ENCODE results near the gene ZNF343.

The ZNF343 gene

DNA sequence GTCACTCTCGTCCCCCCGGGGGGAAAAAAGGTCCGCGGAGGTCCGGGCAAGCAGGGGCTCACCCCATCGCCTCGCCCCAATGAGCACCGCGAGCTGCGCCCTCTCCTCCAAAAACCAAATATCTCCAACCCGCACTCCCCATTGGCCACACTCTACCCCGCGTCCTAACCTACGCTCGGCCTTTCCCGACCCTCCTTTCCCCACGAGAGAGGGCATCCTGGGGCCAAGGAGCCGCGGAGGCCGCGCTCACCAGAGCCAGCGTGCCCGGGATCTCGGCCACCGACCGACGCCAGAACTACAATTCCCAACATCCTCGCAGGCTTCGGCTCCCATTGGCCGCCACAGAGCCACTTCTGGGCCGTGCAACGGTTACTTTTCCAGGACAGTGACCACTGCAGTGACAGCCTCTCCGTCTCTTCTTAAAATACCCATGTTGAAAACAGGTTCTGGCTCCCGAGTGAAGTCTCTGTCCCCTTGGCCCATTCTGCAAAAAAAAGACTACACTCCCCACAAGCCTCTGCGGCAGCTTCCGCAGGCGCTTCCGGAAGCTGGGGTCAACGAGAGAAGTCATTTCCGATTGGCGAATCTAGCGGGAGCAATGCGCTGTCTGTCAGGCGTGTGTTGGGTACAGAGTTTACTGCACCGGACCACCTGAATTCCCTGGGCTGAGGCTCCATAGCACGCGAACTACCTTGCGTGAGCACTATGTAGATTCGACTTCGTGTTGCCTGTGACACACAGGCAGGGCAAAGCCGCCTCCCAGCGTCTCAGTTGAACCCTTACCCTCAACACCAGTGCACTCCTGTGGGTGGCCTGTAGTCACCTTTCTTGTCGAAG lies at the start of gene ZNF343:
ZNF343 (minus strand) TSS at position 285 of the 837 bp plus-strand sequence. CDS start 15,020 bp downstream, outside the sequence.
- no peaks in the 10 kb centered on the region for H3K4me1 ChIP-seq (ENCODE audit: control insufficient read depth, insufficient read depth, low read length)
- H3K27me3 ChIP-seq (ENCODE audit: control insufficient read depth, insufficient read depth, low read length), result peaks cover 60% of the 10 kb centered on the region
- no peaks in the 10 kb centered on the region for H3K36me3 ChIP-seq (ENCODE audit: control insufficient read depth, insufficient read depth, low read length)
- peak within 1 kb of the TSS; percentile 70 for H3K4me3 ChIP-seq (ENCODE audit: low read depth, low read length)
- H3K9me3 ChIP-seq (ENCODE audit: control insufficient read depth, insufficient read depth, low read length), result no peaks in the 10 kb centered on the region
- H3K9ac ChIP-seq (ENCODE audit: low read depth, low read length), result peak within 1 kb of the TSS; percentile 66

DNA sequence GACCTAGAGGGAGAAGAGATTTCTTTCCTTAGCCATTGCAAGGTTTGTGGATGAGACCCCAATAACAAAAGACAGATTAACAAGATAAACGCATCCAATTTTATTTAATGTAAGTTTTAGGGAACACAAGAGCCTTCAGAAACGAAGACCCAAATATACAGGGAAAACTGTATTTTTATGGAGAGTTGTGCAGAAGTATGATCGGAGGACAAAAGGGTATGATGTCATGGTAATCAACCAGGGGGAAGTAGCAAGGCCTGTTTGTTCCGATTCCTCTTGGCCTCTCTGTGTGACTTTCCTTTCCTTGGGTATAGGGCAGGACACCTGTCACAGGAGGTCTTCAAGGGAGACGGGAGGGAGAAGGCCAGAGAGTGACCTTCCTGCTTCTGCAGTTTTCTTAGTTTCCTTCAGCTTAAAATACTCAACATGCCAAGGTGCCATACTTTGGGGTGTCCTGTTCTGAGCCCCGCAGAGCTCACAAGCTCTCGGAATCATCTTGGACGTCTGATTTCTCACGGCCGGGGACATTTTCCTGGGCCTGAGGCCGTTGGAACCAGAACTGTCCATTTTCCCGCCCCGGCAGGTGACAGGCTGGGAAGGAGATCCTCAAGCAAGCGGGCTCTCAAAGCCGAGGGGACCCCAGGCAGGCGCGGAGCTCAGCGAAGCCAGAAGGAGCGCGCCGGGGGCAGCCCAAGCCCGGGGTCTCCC lies 49.3 kb upstream of the ZNF343 start:
- no peaks in the 10 kb centered on the region for H3K36me3 ChIP-seq (ENCODE audit: control insufficient read depth, insufficient read depth, low read length)

DNA sequence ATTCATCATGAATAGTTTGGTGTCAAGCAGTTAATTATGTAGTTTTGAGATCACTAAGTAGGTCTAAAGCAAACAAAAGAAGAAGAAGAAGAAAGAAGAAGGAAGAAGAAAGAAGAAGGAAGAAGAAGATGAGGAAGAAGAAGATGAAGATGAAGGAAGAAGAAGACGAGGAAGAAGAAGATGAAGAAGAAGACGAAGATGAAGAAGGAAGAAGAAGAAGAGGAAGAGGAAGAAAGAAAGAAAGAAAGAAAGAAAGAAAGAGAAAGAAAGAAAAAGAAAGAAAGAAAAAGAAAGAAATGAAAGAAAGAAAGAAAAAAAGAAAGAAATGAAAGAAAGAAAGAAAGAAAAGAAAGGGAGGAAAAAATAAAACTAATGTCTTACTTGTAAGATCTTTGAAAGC lies 36.9 kb upstream of the ZNF343 start:
- Histone ChIP-seq H3K4me1 (ENCODE audit: control insufficient read depth, insufficient read depth, low read length) (no peaks in the 10 kb centered on the region), H3K36me3 (ENCODE audit: control insufficient read depth, insufficient read depth, low read length) (no peaks in the 10 kb centered on the region), H3K9ac (ENCODE audit: low read depth, low read length) (no peak overlapping the region), H3K4me3 (ENCODE audit: low read depth, low read length) (no peak overlapping the region), H3K9me3 (ENCODE audit: control insufficient read depth, insufficient read depth, low read length) (no peaks in the 10 kb centered on the region), H3K27me3 (ENCODE audit: control insufficient read depth, insufficient read depth, low read length) (peaks cover 4% of the 10 kb centered on the region)

More for the DNA sequence above, 49.3 kb upstream of the ZNF343 start:
- H3K27me3 ChIP-seq (ENCODE audit: control insufficient read depth, insufficient read depth, low read length), result peaks cover 48% of the 10 kb centered on the region
- peak overlapping the region; percentile 70 for H3K4me3 ChIP-seq (ENCODE audit: low read depth, low read length)
- H3K9me3 ChIP-seq (ENCODE audit: control insufficient read depth, insufficient read depth, low read length), result no peaks in the 10 kb centered on the region
- peaks cover 2% of the 10 kb centered on the region for H3K4me1 ChIP-seq (ENCODE audit: control insufficient read depth, insufficient read depth, low read length)
- peak overlapping the region; percentile 60 for H3K9ac ChIP-seq (ENCODE audit: low read depth, low read length)

DNA sequence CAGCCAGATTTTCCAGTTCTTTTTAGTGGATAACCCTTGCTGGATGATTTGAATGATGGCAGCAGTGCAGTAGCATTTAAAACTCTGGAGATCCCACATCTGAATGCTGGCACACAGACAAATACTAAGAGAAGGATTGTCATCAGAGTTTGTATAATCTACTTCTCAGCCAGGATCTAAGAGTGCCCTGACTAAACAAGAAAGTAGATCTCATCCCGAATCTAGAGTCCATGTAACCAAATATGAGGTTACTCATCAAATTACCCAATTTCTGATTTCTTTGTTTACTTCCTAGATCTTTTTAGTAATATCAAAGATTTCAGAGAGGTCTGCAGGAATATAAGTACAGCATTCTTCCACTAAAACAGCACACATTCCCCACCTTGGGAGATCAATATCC lies 35.5 kb upstream of the ZNF343 start:
- peaks cover 4% of the 10 kb centered on the region for H3K27me3 ChIP-seq (ENCODE audit: control insufficient read depth, insufficient read depth, low read length)

DNA sequence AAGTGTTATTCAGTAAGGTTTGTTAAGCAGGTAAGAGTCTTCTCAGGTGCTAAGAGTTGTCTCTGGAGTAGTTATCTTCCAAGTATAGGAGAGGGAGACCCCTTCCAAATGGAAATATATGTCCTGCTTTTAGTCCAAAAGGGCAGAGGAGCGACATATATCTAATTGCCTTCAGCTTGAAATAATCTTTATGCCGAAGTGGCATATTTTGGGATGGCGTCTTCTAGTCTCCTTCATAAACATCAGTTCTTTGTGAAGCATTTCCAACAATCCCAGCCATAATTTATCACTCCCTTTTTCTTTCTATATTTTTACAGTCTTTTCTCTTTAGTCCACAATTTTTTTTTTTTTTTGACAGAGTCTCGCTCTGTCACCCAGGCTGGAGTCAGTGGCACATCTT lies 33.6 kb upstream of the ZNF343 start:
- no peaks in the 10 kb centered on the region for H3K36me3 ChIP-seq (ENCODE audit: control insufficient read depth, insufficient read depth, low read length)
- H3K9ac ChIP-seq (ENCODE audit: low read depth, low read length), result no peak overlapping the region
- peaks cover 4% of the 10 kb centered on the region for H3K27me3 ChIP-seq (ENCODE audit: control insufficient read depth, insufficient read depth, low read length)
- H3K4me3 ChIP-seq (ENCODE audit: low read depth, low read length), result no peak overlapping the region
- no peaks in the 10 kb centered on the region for H3K9me3 ChIP-seq (ENCODE audit: control insufficient read depth, insufficient read depth, low read length)
- no peaks in the 10 kb centered on the region for H3K4me1 ChIP-seq (ENCODE audit: control insufficient read depth, insufficient read depth, low read length)

More for the DNA sequence above, 35.5 kb upstream of the ZNF343 start:
- no peak overlapping the region for H3K4me3 ChIP-seq (ENCODE audit: low read depth, low read length)
- H3K36me3 ChIP-seq (ENCODE audit: control insufficient read depth, insufficient read depth, low read length), result no peaks in the 10 kb centered on the region
- no peak overlapping the region for H3K9ac ChIP-seq (ENCODE audit: low read depth, low read length)
- no peaks in the 10 kb centered on the region for H3K4me1 ChIP-seq (ENCODE audit: control insufficient read depth, insufficient read depth, low read length)
- H3K9me3 ChIP-seq (ENCODE audit: control insufficient read depth, insufficient read depth, low read length), result no peaks in the 10 kb centered on the region

DNA sequence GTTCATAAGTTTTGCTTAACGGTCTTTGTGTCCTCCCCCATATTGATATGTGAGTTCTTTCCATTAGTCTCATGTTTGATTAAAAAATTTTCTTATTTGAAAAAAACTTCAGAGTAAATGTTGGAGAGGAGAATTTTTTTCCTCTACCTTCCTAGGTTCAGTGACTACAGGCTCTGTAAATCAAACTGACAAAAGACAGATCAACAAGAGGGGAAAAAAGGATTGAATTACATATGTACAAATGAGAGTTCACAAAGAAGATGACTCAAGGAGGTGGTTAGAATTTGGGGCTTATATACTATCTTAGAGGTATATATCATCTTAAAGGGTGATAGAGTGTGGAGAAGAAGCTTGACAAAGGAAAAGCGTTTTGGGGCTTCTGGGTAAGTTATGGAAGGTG lies 33.2 kb upstream of the ZNF343 start:
- no peaks in the 10 kb centered on the region for H3K9me3 ChIP-seq (ENCODE audit: control insufficient read depth, insufficient read depth, low read length)
- H3K4me1 ChIP-seq (ENCODE audit: control insufficient read depth, insufficient read depth, low read length), result no peaks in the 10 kb centered on the region
- peaks cover 4% of the 10 kb centered on the region for H3K27me3 ChIP-seq (ENCODE audit: control insufficient read depth, insufficient read depth, low read length)
- no peak overlapping the region for H3K9ac ChIP-seq (ENCODE audit: low read depth, low read length)
- H3K4me3 ChIP-seq (ENCODE audit: low read depth, low read length), result no peak overlapping the region
- no peaks in the 10 kb centered on the region for H3K36me3 ChIP-seq (ENCODE audit: control insufficient read depth, insufficient read depth, low read length)

DNA sequence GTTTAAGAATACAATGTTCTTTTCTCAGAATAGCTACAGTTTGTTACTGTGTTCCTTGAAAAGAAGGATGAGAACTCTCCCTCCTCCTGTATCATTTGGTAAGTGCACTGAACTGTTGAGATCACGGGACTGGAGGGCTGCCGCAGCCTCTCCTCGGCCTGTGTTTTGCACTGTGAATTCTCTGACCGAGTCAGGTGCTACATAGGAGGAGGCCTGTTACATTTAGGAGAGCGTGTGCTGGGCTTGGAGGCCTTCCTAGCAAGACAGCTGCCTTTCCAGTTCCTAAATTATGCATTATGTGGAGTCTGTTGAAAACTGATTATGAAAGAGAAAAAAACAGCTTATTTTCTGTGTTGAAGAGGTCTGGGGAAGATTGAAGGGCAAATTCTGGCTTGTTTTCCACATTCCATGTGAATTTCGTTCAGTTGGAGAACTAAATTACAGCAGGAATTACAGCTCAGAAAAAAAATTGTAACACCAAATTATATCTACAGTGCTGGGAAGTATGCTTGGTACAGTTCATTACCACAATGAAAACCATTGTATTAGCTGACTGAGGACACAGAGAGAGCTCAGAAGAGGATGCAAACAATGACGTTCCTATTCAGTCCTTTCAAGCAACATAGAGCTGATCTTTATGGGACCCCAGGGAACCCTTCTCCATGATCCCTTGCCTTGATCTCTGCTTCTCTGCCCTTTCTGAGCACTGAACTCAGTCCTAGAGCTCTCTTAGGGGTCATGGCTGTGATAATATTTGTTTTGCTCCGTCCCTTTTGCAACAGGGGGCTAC lies 30.4 kb upstream of the ZNF343 start:
- H3K36me3 ChIP-seq (ENCODE audit: control insufficient read depth, insufficient read depth, low read length), result no peaks in the 10 kb centered on the region
- H3K9me3 ChIP-seq (ENCODE audit: control insufficient read depth, insufficient read depth, low read length), result no peaks in the 10 kb centered on the region
- H3K9ac ChIP-seq (ENCODE audit: low read depth, low read length), result no peak overlapping the region
- no peaks in the 10 kb centered on the region for H3K27me3 ChIP-seq (ENCODE audit: control insufficient read depth, insufficient read depth, low read length)
- no peak overlapping the region for H3K4me3 ChIP-seq (ENCODE audit: low read depth, low read length)
- H3K4me1 ChIP-seq (ENCODE audit: control insufficient read depth, insufficient read depth, low read length), result peaks cover 2% of the 10 kb centered on the region

DNA sequence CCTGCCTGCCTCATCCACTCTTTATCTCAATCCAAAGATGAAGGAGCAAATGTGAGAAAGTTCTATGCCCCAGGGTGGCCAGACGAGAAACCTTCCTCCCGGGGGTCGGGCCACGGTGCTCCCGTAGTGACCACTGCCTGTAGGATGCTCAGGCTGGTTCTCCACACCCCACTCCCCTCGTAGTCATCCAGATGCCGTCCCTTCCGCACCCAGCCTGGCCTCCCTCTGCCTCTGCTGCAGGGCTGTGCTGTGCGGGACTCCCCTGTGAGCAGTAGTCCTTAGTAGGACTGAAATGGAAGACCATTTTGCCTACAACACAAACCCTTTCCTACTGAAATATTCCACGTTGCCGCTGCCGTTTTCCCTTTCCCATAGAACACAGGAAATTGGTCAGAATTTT lies 29.6 kb upstream of the ZNF343 start:
- H3K36me3 ChIP-seq (ENCODE audit: control insufficient read depth, insufficient read depth, low read length), result no peaks in the 10 kb centered on the region
- H3K9ac ChIP-seq (ENCODE audit: low read depth, low read length), result no peak overlapping the region
- peaks cover 2% of the 10 kb centered on the region for H3K4me1 ChIP-seq (ENCODE audit: control insufficient read depth, insufficient read depth, low read length)
- H3K9me3 ChIP-seq (ENCODE audit: control insufficient read depth, insufficient read depth, low read length), result no peaks in the 10 kb centered on the region
- peaks cover 4% of the 10 kb centered on the region for H3K27me3 ChIP-seq (ENCODE audit: control insufficient read depth, insufficient read depth, low read length)
- no peak overlapping the region for H3K4me3 ChIP-seq (ENCODE audit: low read depth, low read length)

DNA sequence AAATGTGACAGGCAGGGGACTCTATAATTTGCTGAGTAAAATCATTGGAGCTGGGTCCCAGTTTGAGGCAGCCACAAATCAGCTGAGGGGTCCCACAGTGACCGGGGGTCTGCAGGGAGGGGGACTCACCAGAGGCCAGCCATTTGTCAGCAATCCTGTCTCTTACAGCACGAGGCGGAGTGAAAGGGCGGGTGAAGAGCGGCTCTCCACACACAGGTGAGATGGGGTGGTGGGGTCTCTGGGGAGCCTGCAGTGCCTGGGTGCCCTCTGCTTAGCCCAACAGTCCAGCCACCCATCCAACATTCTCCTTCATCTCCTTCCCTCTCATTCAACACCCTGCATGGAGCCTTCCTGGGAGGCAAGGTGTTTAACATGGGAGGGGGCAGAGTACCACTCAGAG lies 28.4 kb upstream of the ZNF343 start:
- H3K9me3 ChIP-seq (ENCODE audit: control insufficient read depth, insufficient read depth, low read length), result no peaks in the 10 kb centered on the region
- H3K4me1 ChIP-seq (ENCODE audit: control insufficient read depth, insufficient read depth, low read length), result peaks cover 2% of the 10 kb centered on the region
- H3K27me3 ChIP-seq (ENCODE audit: control insufficient read depth, insufficient read depth, low read length), result peaks cover 4% of the 10 kb centered on the region
- no peaks in the 10 kb centered on the region for H3K36me3 ChIP-seq (ENCODE audit: control insufficient read depth, insufficient read depth, low read length)
- H3K4me3 ChIP-seq (ENCODE audit: low read depth, low read length), result no peak overlapping the region
- H3K9ac ChIP-seq (ENCODE audit: low read depth, low read length), result no peak overlapping the region

DNA sequence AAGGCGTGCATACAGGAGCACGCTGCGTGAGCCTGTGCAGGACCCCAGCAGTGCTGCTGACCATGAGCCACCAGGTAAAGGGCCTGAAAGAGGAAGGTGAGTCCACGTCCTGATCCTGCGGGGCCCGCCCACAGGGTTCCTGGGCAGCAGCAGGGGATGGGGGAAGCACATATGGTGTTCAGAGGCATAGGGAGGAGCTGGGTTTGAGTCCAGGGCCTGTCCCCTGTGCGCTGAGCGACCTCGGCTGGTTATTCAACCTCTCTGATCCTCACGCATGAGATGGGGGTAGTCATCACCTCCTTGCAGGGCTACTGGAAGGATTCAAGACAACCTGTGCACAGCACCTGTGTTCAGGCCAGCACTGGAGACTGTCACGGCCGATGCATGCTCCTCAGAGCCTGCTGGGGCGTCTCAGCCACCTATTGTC lies 27.9 kb upstream of the ZNF343 start, which contains the start of gene TMC2:
TMC2 (plus strand) TSS at position 14 of the 427 bp plus-strand sequence; CDS start at position 63, 49 bp downstream.
- Histone ChIP-seq H3K4me1 (ENCODE audit: control insufficient read depth, insufficient read depth, low read length) (peaks cover 2% of the 10 kb centered on the region), H3K27me3 (ENCODE audit: control insufficient read depth, insufficient read depth, low read length) (peaks cover 4% of the 10 kb centered on the region), H3K9ac (ENCODE audit: low read depth, low read length) (no peak within 1 kb of the TSS), H3K4me3 (ENCODE audit: low read depth, low read length) (no peak within 1 kb of the TSS), H3K9me3 (ENCODE audit: control insufficient read depth, insufficient read depth, low read length) (no peaks in the 10 kb centered on the region), H3K36me3 (ENCODE audit: control insufficient read depth, insufficient read depth, low read length) (no peaks in the 10 kb centered on the region)

DNA sequence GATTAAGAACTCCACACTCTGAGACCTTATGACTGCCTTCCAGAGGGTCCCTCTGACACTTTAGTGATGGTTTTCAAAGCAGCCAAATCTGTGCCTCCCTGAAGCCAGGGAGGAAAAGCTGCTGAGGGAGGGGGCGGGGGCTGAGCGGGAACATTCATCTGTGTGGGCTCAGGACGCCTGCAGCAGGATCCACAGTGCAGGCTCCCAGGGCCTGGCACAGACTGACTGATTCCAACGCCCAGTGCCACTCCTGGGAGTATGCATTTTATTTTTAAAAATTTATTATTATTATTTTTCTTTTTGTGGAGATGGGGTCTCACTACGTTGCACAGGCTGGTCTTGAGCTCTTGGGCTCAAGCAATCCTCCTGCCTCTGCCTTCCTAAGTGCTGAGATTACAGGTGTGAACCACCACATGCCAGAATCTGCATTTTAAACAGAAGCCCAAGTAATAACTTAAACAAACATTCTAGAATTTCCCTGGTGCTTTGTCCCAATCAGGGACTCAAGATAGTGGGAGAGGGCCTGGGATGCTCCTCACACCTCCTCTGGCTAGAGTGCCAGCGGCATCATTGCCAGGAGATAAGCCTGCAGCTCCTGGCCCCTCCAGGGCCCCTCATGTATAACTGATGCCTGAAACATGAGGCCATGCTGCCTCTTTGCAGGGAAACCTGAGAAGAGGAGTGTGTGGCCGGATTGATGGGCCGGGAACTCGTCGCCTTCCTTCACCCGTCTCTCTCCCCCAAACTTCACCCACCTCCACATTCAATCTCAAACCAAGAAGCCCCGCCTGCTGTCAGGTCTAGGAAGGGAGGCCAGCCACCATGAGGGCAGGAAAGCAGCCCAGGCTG lies 27.2 kb upstream of the ZNF343 start:
- H3K9me3 ChIP-seq (ENCODE audit: control insufficient read depth, insufficient read depth, low read length), result no peaks in the 10 kb centered on the region
- H3K36me3 ChIP-seq (ENCODE audit: control insufficient read depth, insufficient read depth, low read length), result no peaks in the 10 kb centered on the region
- no peak overlapping the region for H3K9ac ChIP-seq (ENCODE audit: low read depth, low read length)
- peaks cover 4% of the 10 kb centered on the region for H3K27me3 ChIP-seq (ENCODE audit: control insufficient read depth, insufficient read depth, low read length)
- no peak overlapping the region for H3K4me3 ChIP-seq (ENCODE audit: low read depth, low read length)
- peaks cover 2% of the 10 kb centered on the region for H3K4me1 ChIP-seq (ENCODE audit: control insufficient read depth, insufficient read depth, low read length)
